Stimulated activated CD8-positive, alpha-beta memory T cell treated with anti-CD3 and anti-CD28 coated beads, Interleukin-7, amount 100 ng/mL, for 4 hours (primary cell): ENCODE results near the gene TOP3B.

Experiments
- DNase-seq, 2 donors: peaks; one replicate each; pipeline ENCODE4 v3.0.0-alpha.2; 2020; ENCODE audit warnings: low read depth in 2 of 2

The TOP3B gene

GRCh38 chr22:22013559-22014284 is 31.1 kb upstream of the TOP3B start:
- no peak for DNase-seq

- DNase-seq, result no peak
Measured at GRCh38 chr22:22011964-22012363, 29.4 kb upstream of the TOP3B start.

DNA sequence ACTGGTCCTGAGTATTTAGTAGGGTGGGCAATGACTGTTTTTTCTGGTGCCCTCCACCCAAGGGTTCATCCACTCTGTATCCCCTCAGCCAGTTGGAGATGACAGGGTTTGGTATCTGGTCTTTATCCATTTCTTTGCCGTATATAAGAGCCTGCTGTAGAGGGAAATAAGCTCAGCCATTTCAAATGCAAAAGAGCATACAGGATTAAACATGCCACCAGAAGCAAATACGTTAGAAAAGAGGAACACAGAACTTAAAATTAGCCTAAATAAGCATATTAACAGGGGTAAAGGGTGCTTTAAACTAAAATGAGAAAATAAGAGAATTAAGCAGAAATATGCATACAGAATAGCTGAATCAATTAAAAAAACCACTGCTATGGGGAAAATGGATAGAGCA is 27.8 kb upstream of the TOP3B start:
- DNase-seq, result no peak

DNA sequence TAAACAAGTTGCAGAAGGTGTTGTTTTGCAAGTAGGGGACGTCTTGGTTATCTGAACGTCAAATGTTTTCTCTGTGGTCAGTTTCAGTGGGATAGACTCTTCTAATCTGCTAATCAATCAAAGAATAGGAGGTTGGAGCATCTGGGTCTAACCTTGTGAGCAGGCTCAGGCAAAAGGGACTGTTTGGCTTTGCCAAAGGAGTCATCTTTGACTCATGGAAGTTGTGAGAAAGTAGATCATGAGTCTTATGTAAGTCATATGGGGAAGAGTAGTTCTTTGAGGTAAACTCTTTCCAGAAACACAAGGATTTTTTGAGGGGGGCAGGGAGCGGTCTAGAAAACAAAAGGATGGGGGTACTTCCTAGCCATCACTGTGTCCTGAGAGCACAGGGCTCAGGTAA is 27.1 kb upstream of the TOP3B start:
- no peak for DNase-seq

DNA sequence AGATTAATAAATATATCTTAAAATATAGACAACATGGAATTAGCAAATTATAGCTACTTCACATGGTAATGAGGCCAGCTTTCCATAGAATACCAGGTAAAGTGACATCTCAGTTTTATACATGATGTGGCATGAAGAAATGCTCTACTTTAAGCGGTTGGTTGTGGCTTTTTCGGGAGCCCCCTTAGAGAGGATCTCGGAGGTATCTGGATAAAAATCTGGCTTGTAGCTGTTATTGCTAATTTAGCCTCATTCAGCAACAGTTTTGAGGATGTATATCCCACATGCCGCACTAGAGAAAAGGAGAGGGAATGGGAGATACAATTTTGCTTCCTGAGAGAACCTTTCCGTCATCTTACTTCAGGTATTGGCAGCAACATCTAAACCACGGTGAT is 24.0 kb upstream of the TOP3B start:
- no peak for DNase-seq

- no peak for DNase-seq
Measured at GRCh38 chr22:22005945-22006595, 23.5 kb upstream of the TOP3B start.

- no peak for DNase-seq
Measured at GRCh38 chr22:22003233-22003632, 20.6 kb upstream of the TOP3B start.

DNA sequence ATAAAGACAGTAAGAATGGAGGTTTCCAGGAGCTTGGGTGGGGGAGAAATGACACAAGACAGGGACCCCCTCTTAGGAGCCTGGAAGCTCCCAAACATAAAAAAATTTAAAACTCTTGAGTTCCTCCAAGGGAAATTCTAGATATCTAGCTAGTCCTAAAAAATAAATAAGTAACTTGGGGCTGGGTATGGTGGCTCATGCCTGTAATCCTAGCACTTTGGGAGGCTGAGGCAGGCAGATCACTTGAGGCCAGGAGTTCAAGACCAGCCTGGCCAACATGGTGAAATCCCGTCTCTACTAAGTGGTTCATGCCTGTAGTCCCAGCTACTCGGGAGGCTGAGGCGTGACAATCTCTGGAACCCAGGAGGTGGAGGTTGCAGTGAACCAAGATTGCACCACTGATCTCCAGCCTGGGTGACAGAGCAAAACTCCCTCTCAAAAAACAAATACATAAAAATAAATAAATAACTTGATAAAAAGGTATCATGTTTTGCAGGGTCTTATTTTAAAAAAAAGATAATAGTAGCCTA is 20.0 kb upstream of the TOP3B start:
- no peak for DNase-seq

GRCh38 chr22:22001664-22002525 is 19.3 kb upstream of the TOP3B start:
- DNase-seq, result no peak

GRCh38 chr22:21998595-21999247 is 16.1 kb upstream of the TOP3B start:
- no peak for DNase-seq

GRCh38 chr22:21996175-21996720 is 13.7 kb upstream of the TOP3B start:
- no peak for DNase-seq

DNA sequence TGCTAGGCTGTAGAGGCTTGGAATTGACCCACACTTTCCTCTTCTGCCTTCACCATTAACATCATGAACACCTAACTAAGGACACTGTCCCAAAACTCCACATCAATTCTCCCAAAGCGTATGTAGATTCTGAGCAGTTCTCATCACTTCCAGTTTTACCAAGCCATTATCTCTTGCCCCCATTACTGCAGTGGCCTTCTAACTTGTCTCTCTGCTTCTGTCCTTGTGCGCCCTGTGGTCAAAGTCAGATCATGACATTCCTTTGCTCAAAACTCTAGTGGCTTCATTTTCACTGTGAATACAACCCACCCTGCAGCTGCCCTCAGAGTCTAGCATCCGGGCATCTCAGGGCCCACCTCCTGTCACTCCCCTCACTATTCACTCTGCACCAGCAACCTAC is 13.1 kb upstream of the TOP3B start:
- no peak for DNase-seq

GRCh38 chr22:21994881-21995444 is 12.4 kb upstream of the TOP3B start:
- DNase-seq, result no peak

GRCh38 chr22:21992593-21993237 is 10.1 kb upstream of the TOP3B start:
- DNase-seq, result no peak

GRCh38 chr22:21991774-21992173 is 9.2 kb upstream of the TOP3B start:
- no peak for DNase-seq

DNA sequence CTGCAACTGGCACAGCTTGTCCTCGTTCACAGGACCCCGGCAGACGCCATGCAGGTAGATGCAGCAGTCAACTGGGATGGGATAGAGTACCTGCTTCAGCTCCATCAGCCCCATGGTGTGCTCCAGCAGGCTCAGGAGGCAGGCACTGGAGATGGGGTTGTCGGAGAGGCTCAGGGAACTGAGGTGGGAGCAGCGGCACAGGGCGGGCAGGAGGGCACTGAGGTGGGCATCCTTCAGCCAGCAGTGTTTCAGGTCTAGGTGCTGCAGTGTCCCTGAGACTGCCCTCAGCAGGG is 8.7 kb upstream of the TOP3B start:
- DNase-seq, result no peak

- DNase-seq, result no peak
Measured at GRCh38 chr22:21990445-21991303, 8.1 kb upstream of the TOP3B start.

DNA sequence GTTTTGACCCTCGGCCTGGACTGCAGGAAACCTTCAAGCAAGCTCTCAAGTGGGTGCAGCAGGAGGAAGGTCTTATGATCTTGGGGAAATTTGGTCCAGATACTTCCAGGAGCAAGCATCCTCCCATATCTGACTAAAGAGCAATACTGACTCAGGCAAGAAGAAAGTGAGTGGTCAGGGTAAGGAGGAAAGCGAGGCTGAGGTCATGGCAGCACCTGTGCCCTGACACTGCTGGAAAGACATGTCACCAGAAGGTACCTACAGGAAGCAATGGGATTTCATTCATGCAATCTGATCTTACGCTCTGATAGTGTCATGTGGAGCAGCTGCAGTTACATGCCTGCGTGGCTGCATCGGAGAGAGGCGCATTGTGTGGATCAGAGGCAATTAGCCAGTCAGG is 6.5 kb upstream of the TOP3B start:
- no peak for DNase-seq

DNA sequence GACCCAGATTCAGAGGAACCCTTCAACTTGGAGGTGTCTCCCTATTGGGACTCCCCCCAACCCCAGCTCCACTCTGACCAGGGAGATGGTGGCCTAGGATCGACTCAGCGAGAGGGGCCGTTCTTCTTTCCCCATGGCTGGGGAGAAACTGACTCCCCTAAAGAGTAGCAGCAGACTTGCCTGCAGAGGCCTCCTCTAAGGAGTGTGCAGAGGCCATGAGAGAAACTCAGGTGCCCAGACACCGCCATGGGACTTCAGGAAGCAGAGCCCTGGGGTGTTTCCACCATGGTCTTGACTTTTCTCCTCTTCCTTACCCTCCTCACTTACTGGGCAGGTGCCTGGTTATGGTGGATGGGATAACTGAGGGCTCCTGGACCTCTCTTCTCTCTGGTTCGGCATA is 2.6 kb upstream of the TOP3B start:
- no peak for DNase-seq

DNA sequence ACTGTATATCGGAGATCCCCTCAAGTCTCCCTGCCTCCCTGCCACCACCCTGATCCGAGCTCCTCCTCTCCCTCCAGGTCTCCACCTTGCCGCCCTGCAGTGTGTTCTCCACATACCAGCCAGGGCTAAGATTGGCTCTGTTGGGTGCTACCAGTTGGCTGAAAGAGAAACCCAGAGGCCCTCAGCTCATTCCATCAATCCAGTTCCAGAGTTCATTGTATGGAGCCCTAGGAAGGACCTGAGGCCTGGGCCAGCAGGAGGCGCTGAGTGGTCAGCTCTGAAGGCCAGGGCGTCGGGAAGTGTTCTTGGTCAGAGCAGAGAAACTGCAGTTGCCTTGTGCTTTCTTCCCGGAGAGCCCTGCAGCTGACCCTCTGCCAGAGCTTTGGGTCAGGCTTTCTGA is 2.2 kb upstream of the TOP3B start:
- no peak for DNase-seq
